AG10803 (cell line): ENCODE data around the gene ERCC3.

ENCODE experiments used
- DNase-seq: peaks from one replicate; pipeline ENCODE4 v3.0.0; 2010; ENCODE audit warnings: low read depth
- H3K4me3 ChIP-seq: 2 replicates; pipeline ENCODE4 v1.5.1; 2011; ENCODE audit warnings: mild to moderate bottlenecking, low read length, control low read depth
- TF ChIP-seq, protein P1 (sequence below): conservative IDR thresholded peaks from 2 replicates; pipeline ENCODE4 v1.5.1; 2011; ENCODE audit warnings: mild to moderate bottlenecking, low read length, control low read depth, inconsistent platforms

The ERCC3 gene

DNA sequence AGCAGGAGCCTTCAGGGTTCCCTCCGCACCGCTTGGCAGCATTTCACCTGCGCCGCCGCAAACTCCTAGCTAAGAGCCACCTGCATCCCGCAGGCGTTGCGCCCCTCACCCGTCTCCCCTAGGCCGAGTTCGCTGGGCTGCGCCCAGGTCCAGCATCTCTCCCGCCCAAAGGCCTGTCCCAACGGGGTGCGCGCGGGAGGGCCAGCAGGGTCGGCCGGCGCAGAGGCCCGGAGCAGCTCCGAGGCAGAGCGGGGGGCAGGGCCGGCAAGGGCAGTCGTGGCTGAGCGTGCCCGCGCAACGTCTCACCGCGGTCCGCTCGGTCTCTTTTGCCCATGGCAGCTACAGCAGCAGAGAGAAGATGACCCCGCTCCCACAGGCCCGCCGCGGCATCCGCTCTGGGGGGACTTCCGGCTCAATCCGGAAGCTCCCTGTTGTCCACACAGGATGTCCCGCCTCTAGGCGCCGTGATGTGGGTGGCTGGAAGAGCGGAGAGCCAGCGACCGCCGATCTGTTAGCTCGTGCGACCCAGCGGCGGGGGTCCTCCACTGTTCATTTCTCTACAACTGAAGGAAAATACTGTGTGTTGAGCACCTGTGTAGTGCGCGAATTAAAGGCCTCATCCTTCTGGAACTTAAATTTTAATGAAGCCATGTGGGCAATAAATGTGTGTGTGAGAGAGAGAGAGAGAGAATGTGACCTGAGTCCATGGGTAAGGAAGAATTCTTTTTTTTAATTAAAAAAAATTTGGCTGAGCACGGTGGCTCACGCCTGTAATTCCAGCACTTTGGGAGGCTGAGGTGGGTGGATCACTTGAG is at the start of gene ERCC3:
TSS of gene ERCC3 (minus strand) at position 397 of the 815 bp plus-strand sequence. CDS start at position 334, 63 bp downstream.
- DNase-seq: peak; percentile 78
- H3K4me3 ChIP-seq: peak within 1 kb of the TSS; percentile 95
- TF ChIP-seq, protein P1, sequence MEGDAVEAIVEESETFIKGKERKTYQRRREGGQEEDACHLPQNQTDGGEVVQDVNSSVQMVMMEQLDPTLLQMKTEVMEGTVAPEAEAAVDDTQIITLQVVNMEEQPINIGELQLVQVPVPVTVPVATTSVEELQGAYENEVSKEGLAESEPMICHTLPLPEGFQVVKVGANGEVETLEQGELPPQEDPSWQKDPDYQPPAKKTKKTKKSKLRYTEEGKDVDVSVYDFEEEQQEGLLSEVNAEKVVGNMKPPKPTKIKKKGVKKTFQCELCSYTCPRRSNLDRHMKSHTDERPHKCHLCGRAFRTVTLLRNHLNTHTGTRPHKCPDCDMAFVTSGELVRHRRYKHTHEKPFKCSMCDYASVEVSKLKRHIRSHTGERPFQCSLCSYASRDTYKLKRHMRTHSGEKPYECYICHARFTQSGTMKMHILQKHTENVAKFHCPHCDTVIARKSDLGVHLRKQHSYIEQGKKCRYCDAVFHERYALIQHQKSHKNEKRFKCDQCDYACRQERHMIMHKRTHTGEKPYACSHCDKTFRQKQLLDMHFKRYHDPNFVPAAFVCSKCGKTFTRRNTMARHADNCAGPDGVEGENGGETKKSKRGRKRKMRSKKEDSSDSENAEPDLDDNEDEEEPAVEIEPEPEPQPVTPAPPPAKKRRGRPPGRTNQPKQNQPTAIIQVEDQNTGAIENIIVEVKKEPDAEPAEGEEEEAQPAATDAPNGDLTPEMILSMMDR: no peak

- no peak overlapping the region for H3K4me3 ChIP-seq
- no peak for DNase-seq
- TF ChIP-seq, protein P1: no peak
Measured at GRCh38 chr2:127343277-127343676, 49.3 kb upstream of the ERCC3 start.

DNA sequence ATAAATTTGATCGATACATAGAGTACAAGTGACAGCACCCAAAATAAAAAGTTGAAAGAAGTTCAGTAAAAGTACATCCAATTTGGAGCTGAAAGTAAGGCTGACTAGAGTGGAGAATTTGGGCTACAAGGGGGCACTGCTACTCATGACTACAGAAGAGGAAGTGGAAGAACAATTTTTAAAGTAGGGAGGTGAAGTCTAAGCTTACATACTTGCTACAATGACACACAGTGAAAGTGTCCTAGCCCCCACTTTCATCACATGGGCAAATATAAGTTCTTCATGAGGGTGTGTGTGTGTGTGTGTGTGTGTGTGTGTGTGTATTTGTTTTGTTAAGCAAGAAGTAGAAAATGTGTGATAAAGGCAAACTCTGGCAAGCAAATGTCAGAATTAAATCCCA is 48.2 kb upstream of the ERCC3 start:
- TF ChIP-seq, protein P1: no peak
- no peak overlapping the region for H3K4me3 ChIP-seq
- DNase-seq: no peak

GRCh38 chr2:127332335-127332734 is 38.4 kb upstream of the ERCC3 start:
- TF ChIP-seq, protein P1: no peak
- DNase-seq: no peak
- H3K4me3 ChIP-seq: no peak overlapping the region

- H3K4me3 ChIP-seq: no peak overlapping the region
- DNase-seq: no peak
- TF ChIP-seq, protein P1: no peak
Measured at GRCh38 chr2:127330753-127331152, 36.8 kb upstream of the ERCC3 start.

DNA sequence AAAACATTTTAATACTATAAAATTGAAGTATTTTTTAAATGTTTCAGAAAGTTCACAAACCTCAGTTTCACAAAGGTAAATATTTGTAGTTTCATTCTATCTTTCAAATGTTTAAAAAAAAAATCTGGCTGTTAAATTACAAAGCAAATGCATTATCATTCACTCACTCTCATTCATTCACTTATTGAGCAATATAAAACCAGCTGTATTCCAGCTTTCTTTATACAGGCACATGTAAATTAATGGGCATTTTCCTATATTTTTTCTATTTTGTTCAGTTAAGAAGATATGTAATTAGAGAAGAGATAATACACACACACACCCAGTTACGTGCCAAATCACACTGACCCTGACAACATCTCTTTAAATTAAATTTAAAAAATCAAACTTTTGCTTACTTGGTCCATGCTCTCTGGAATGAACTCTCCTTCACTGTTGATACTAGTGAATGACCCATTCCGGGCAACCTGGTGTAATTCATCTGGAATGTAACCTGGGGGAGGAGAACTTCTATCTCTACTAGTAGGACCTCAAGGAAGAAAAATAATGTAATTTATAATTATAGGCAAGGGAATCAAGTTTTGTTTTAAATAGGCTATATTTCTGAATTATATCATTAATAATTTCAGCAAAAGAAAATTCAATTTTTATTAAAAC is 32.5 kb upstream of the ERCC3 start:
- no peak for DNase-seq
- TF ChIP-seq, protein P1: no peak
- H3K4me3 ChIP-seq: no peak overlapping the region

DNA sequence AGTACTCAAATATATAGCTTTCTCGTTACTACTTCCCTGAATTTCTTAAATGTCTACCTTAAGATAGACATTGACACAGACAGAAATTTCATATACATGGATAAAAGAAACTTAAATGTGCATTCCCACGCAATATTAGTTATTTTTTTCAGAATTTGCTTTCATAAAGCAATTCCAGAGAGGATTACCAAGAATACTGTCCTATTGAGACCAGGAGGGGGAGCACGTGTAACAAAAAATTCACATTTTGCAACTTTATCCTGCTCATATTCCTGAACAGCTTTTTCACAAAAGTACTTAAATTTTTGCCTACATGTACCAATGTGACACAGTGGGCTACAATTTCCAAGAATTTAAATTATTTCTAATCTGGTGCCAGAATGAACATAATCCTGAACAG is 30.7 kb upstream of the ERCC3 start:
- H3K4me3 ChIP-seq: no peak overlapping the region
- DNase-seq: peak; percentile 64
- TF ChIP-seq, protein P1: peak; percentile 83
